Stimulated activated CD8-positive, alpha-beta memory T cell treated with anti-CD3 and anti-CD28 coated beads, Interleukin-15, amount 100 ng/mL, for 1 hour (primary cell): ENCODE measurements around the gene DLX3.

Experiments
- DNase-seq: peaks from one replicate; pipeline ENCODE4 v3.0.0-alpha.2; 2020; ENCODE audit warnings: low read depth

Gene DLX3

GRCh38 chr17:49957350-49957749 is 37.7 kb downstream of the DLX3 start:
- DNase-seq = no peak

DNA sequence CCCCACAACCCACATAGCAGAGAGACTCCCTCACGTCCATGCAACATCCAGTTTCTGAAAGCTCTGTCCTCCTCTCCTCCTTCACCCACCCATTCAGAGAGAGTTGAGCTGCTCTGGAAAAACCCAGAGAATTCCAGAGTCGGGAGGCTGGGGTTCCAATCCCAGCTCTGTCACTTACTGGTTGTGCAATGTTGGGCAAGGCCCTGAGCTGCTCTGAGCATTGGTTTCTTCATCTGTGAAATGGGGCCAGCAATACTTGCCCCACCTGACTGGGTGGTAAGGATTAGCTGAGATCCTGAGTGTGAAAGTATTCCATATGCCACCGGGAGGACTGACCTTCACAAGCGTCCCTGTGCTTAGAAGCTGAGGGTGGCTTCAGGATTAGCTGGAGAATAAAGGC is 38.2 kb downstream of the DLX3 start:
- DNase-seq = no peak

DNA sequence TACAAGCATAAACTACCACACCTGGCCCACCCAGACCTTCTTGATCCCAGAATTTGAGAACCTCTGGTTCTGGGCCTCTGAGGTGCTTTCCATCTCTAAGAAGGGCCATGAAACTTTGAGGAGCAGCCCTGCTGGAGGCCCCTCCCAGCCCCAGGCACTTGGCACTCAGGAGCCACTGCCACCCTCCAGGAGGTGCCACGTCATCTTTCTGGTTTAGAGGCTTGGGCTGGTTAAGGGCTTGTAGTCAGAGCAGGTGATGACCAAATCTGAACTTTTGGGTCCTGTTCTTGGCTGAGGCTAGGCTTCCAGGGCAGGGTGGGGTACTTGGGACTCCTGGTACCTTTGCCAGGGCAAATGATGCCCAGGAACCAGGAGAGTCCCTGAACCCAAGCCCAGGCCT is 39.9 kb downstream of the DLX3 start:
- DNase-seq = no peak

GRCh38 chr17:49952912-49953497 is 42.0 kb downstream of the DLX3 start:
- no peak for DNase-seq

DNA sequence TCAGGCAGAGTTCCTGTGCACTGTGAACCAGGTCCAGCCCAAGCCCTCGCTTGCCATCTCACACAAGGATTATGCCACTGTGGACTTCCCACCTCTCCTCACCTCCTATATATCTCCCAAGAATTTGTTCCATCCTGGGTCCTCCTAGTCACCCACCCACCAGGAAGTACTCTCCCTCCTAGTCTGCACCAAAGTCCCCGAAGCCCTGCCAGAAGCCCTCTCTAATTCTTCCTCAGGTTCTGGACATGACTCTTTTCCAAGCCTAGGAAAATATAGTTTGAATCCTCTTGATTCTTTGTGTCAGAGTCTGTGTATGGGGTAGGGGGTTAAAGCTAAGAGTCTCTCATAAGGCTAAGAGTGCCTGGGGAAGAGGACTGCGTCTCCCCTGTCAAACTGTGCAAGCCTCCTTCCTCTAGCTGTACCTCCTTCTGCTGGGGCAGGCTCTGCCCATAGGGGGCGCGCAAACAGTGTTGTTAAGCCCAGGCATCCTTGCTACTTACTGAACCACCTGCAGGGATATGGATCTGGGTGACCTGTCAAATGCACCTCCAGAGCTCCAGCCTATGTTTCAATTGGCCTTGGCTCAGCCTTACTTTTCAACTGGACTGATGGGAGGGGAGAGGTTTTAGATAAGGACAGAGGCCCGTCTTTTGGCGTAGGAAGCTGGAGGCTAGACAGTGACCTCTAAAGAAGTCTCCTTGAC is 42.7 kb downstream of the DLX3 start:
- peak; percentile 64 for DNase-seq

- no peak for DNase-seq
Measured at GRCh38 chr17:49951362-49952082, 43.5 kb downstream of the DLX3 start.

- DNase-seq = no peak
Measured at GRCh38 chr17:49949634-49950033, 45.4 kb downstream of the DLX3 start.

DNA sequence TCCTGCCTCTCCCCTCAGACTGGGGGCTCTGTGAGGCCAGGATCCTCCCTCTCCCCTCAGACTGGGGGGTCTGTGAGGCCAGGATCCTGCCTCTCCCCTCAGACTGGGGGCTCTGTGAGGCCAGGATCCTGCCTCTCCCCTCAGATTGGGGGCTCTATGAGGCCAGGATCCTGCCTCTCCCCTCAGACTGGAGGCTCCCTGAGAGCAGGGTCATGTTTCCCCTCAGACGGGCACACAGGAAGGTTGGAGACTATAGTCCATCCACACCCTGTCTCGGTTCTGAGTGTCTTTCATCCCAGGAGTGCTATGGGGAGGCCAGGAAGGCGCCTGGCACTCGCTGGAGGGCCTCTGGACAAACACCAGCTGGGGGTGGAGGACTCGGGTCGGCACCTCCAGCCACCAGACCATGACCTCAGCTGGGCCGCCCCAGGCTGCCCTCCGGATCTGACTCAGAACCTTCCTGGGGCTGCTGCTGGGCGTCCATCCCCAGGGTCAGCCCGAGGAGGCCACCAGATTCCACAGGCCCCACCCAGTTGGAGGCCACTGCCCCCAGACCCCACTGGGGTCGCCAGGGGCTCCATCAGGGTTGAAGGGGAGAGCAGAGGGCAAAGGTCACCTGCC is 48.0 kb downstream of the DLX3 start:
- DNase-seq = no peak

GRCh38 chr17:49946208-49946607 is 48.8 kb downstream of the DLX3 start:
- DNase-seq = no peak

- DNase-seq = no peak
Measured at GRCh38 chr17:49944273-49944870, 50.7 kb downstream of the DLX3 start.

GRCh38 chr17:49942947-49943346 is 52.1 kb downstream of the DLX3 start:
- no peak for DNase-seq

GRCh38 chr17:49941427-49941826 is 53.6 kb downstream of the DLX3 start:
- no peak for DNase-seq
